ENCODE measurements around the gene SLC5A2.

Gene SLC5A2

GRCh38 chr16:31461921-31462804 is 20.8 kb upstream of the SLC5A2 start:
- TF ChIP-seq CTCF (conservative IDR thresholded peaks at IDR 0.05; ENCODE audit: low read depth, low read length), result no peak
- H3K4me3 ChIP-seq (ENCODE audit: low read depth, low read length), result no peak overlapping the region
- no peak for DNase-seq (ENCODE audit: low read depth)

- H3K4me3 ChIP-seq (ENCODE audit: low read depth, low read length), result no peak overlapping the region
- no peak for TF ChIP-seq CTCF (conservative IDR thresholded peaks at IDR 0.05; ENCODE audit: low read depth, low read length)
- DNase-seq (ENCODE audit: low read depth), result no peak
These were observed 18.6 kb upstream of the SLC5A2 start for GRCh38 chr16:31464348-31464769.

- TF ChIP-seq CTCF (conservative IDR thresholded peaks at IDR 0.05; ENCODE audit: low read depth, low read length), result no peak
- no peak overlapping the region for H3K4me3 ChIP-seq (ENCODE audit: low read depth, low read length)
- DNase-seq (ENCODE audit: low read depth), result no peak
These were observed 18.1 kb upstream of the SLC5A2 start for GRCh38 chr16:31464781-31465260.

GRCh38 chr16:31465788-31466370 is 17.0 kb upstream of the SLC5A2 start:
- DNase-seq (ENCODE audit: low read depth), result no peak
- no peak overlapping the region for H3K4me3 ChIP-seq (ENCODE audit: low read depth, low read length)
- no peak for TF ChIP-seq CTCF (conservative IDR thresholded peaks at IDR 0.05; ENCODE audit: low read depth, low read length)

GRCh38 chr16:31466381-31466841 is 16.5 kb upstream of the SLC5A2 start:
- H3K4me3 ChIP-seq (ENCODE audit: low read depth, low read length), result no peak overlapping the region
- no peak for TF ChIP-seq CTCF (conservative IDR thresholded peaks at IDR 0.05; ENCODE audit: low read depth, low read length)
- DNase-seq (ENCODE audit: low read depth), result no peak

GRCh38 chr16:31467151-31467773 is 15.7 kb upstream of the SLC5A2 start:
- DNase-seq (ENCODE audit: low read depth), result peak; percentile 70
- H3K4me3 ChIP-seq (ENCODE audit: low read depth, low read length), result no peak overlapping the region
- TF ChIP-seq CTCF (conservative IDR thresholded peaks at IDR 0.05; ENCODE audit: low read depth, low read length), result no peak

Data from choroid plexus epithelial cell (primary cell).